PC-9 (cell line): ENCODE data around the gene PLTP.

Experiments
- CTCF ChIP-seq: fragments of 200-600 bp; sonication (generic); conservative IDR thresholded peaks from 2 replicates; pipeline ENCODE4 v1.6.1; 2017; ENCODE audit warnings: mixed run types, antibody characterized with exemption, mild to moderate bottlenecking, moderate library complexity
- EZH2 ChIP-seq: fragments of 200-600 bp; sonication (generic); IDR thresholded peaks from 2 replicates; pipeline ENCODE4 v1.8.0; 2017; ENCODE audit warnings: antibody characterized with exemption, low read depth

GRCh38 chr20:45946149-45946970 is 34.4 kb upstream of the PLTP start:
- TF ChIP-seq CTCF (no peak), EZH2 (no peak)
